ENCODE data around the gene SETD6.

GRCh38 chr16:58497935-58498334 lies 17.4 kb upstream of the SETD6 start:
- TF ChIP-seq EP300 (IDR thresholded peaks at IDR 0.05) = no peak
- no peak for TF ChIP-seq POLR2AphosphoS5 (IDR thresholded peaks at IDR 0.05)
- TF ChIP-seq POLR2A (IDR thresholded peaks at IDR 0.05) = no peak
- TF ChIP-seq CTCF (IDR thresholded peaks at IDR 0.05) = no peak
